Activated CD4-positive, alpha-beta T cell treated with anti-CD3 and anti-CD28 coated beads for 36 hours (primary cell): ENCODE data around the gene ANKRD6. TPM values are rescaled to one million over a fixed set of nuclear protein-coding genes. Genes with fewer than 3 reads are reported as not detected.

Source experiments
- ATAC-seq: fragments of 200-7000 bp; cut with Tn5 transposase; one replicate; pipeline ENCODE4 v1.10.0; 2021; ENCODE audit warnings: mild to moderate bottlenecking, moderate library complexity
- CTCF ChIA-PET: fragments of 350-600 bp; sonication (Branson Sonifier 250); formaldehyde crosslinking; loops from one replicate; lab custom pipeline; 2021; ENCODE audit warnings: antibody characterized with exemption; lab: Charles Lee
- POLR2A ChIA-PET: fragments of 350-600 bp; sonication (Branson Sonifier 250); formaldehyde crosslinking; loops from one replicate; lab custom pipeline; 2021; ENCODE audit warnings: antibody characterized with exemption, inconsistent platforms; lab: Charles Lee
- DNase-seq: peaks from one replicate; pipeline ENCODE4 v3.0.0-alpha.2; 2020
- H3K27ac Mint-ChIP-seq: one replicate; pipeline ENCODE4 v1.8.0; 2021; ENCODE audit warnings: mixed read lengths
- H3K27me3 Mint-ChIP-seq: one replicate; pipeline ENCODE4 v1.8.0; 2021; ENCODE audit warnings: mixed read lengths
- H3K36me3 Mint-ChIP-seq: one replicate; pipeline ENCODE4 v1.8.0; 2021; ENCODE audit warnings: low read depth, mixed read lengths
- H3K4me1 Mint-ChIP-seq: one replicate; pipeline ENCODE4 v1.8.0; 2021; ENCODE audit warnings: mixed read lengths
- H3K4me3 Mint-ChIP-seq: one replicate; pipeline ENCODE4 v1.8.0; 2021; ENCODE audit warnings: mild to moderate bottlenecking, moderate library complexity, mixed read lengths
- H3K9me3 Mint-ChIP-seq: one replicate; pipeline ENCODE4 v1.8.0; 2021; ENCODE audit warnings: low read depth, mixed read lengths
- intact Hi-C, 2 experiments: fragments of 100-400 bp; cut with DNase I in 1 of 2; cut with micrococcal nuclease in 1 of 2; formaldehyde crosslinking; loops; one replicate each; pipeline versions ENCODE4 v1.14.2 to v1.15.1; 2022 to 2024; cut with DNase I, micrococcal nuclease
- total RNA-seq, 2 experiments: library from RNA; stranded (reverse); gene quantifications; one replicate each; pipeline ENCODE4 v1.2.3, GENCODE V29; 2021

Gene ANKRD6
- total RNA-seq, 2 experiments from 2014 or later = 2.8 to 2.9 TPM

- CTCF ChIA-PET = interaction anchor here (1.6 kb wide), 1 partner anchor 9 kb away, joined by 6 read pairs; no protein-coding TSS in a partner anchor
- intact Hi-C loops = no loop called here
- Mint-ChIP-seq H3K9me3 (no peaks in the 10 kb centered on the region), H3K27me3 (no peaks in the 10 kb centered on the region), H3K36me3 (no peaks in the 10 kb centered on the region), H3K4me3 (no peak overlapping the region), H3K27ac (no peak overlapping the region), H3K4me1 (no peaks in the 10 kb centered on the region)
- ATAC-seq (no peak), DNase-seq (no peak)
- POLR2A ChIA-PET = no interaction called here
Measured at GRCh38 chr6:89604653-89605052, 171.7 kb downstream of the ANKRD6 start.

- Mint-ChIP-seq H3K9me3 (no peaks in the 10 kb centered on the region), H3K27me3 (no peaks in the 10 kb centered on the region), H3K27ac (no peak overlapping the region), H3K36me3 (no peaks in the 10 kb centered on the region), H3K4me1 (no peaks in the 10 kb centered on the region), H3K4me3 (no peak overlapping the region)
- DNase-seq (no peak), ATAC-seq (no peak)
- ChIA-PET POLR2A (no interaction called here), CTCF (no interaction called here)
- intact Hi-C loops = no loop called here
Measured at GRCh38 chr6:89605861-89606260, 172.9 kb downstream of the ANKRD6 start.

- H3K4me1 Mint-ChIP-seq = no peaks in the 10 kb centered on the region
- H3K4me3 Mint-ChIP-seq = no peak overlapping the region
- ChIA-PET POLR2A (no interaction called here), CTCF (interaction anchor here (0.6 to 4.2 kb wide), 13 partner anchors 14 to 321 kb away, joined by 3 to 41 read pairs (median 4); partner anchors contain the start of gene ANKRD6)
- no peaks in the 10 kb centered on the region for H3K36me3 Mint-ChIP-seq
- DNase-seq = peak; percentile 88
- H3K27me3 Mint-ChIP-seq = no peaks in the 10 kb centered on the region
- intact Hi-C loops = loop anchor here (1.0 to 2.0 kb wide), 5 partner anchors 177 to 627 kb away; partner anchors contain the start of gene ANKRD6 (in 2 of the 2)
- peak; percentile 92 for ATAC-seq
- H3K9me3 Mint-ChIP-seq = no peaks in the 10 kb centered on the region
- no peak overlapping the region for H3K27ac Mint-ChIP-seq
Measured at GRCh38 chr6:89610149-89610642, 177.2 kb downstream of the ANKRD6 start.

GRCh38 chr6:89611666-89612065, 178.7 kb downstream of the ANKRD6 start:
- Mint-ChIP-seq H3K4me1 (no peaks in the 10 kb centered on the region), H3K9me3 (no peaks in the 10 kb centered on the region), H3K27ac (no peak overlapping the region), H3K36me3 (no peaks in the 10 kb centered on the region), H3K4me3 (no peak overlapping the region), H3K27me3 (no peaks in the 10 kb centered on the region)
- no peak for DNase-seq
- ATAC-seq = no peak
- CTCF ChIA-PET = interaction anchor here (1.1 to 4.2 kb wide), 2 partner anchors 181 to 201 kb away, joined by 3 to 41 read pairs; partner anchors contain the start of gene ANKRD6
- POLR2A ChIA-PET = no interaction called here
- intact Hi-C loops = loop anchor here (2.0 kb wide), 2 partner anchors 243 to 629 kb away; no protein-coding TSS in a partner anchor

- POLR2A ChIA-PET = no interaction called here
- no peak overlapping the region for H3K27ac Mint-ChIP-seq
- intact Hi-C loops = no loop called here
Measured at GRCh38 chr6:89612121-89612520, 179.2 kb downstream of the ANKRD6 start.

GRCh38 chr6:89613790-89614189, 180.8 kb downstream of the ANKRD6 start:
- CTCF ChIA-PET = interaction anchor here (1.9 to 2.1 kb wide), 2 partner anchors 10 to 182 kb away, joined by 6 to 16 read pairs; partner anchors contain the start of gene ANKRD6
- intact Hi-C loops = no loop called here
- no peak for ATAC-seq

More at GRCh38 chr6:89612121-89612520, 179.2 kb downstream of the ANKRD6 start:
- DNase-seq = no peak
- no peaks in the 10 kb centered on the region for H3K4me1 Mint-ChIP-seq
- H3K36me3 Mint-ChIP-seq = no peaks in the 10 kb centered on the region
- no peak overlapping the region for H3K4me3 Mint-ChIP-seq
- CTCF ChIA-PET = interaction anchor here (1.5 to 2.1 kb wide), 2 partner anchors 180 to 240 kb away, joined by 4 to 16 read pairs; partner anchors contain the start of gene ANKRD6
- H3K27me3 Mint-ChIP-seq = no peaks in the 10 kb centered on the region
- ATAC-seq = no peak
- no peaks in the 10 kb centered on the region for H3K9me3 Mint-ChIP-seq

GRCh38 chr6:89615882-89616281, 182.9 kb downstream of the ANKRD6 start:
- ATAC-seq (no peak), DNase-seq (no peak)
- H3K9me3 Mint-ChIP-seq = no peaks in the 10 kb centered on the region
- CTCF ChIA-PET = interaction anchor here (1.4 kb wide), 1 partner anchor 178 kb away, joined by 3 read pairs; no protein-coding TSS in a partner anchor
- H3K36me3 Mint-ChIP-seq = no peaks in the 10 kb centered on the region
- POLR2A ChIA-PET = no interaction called here
- H3K27ac Mint-ChIP-seq = no peak overlapping the region
- H3K27me3 Mint-ChIP-seq = no peaks in the 10 kb centered on the region
- H3K4me3 Mint-ChIP-seq = no peak overlapping the region
- intact Hi-C loops = no loop called here
- no peaks in the 10 kb centered on the region for H3K4me1 Mint-ChIP-seq

More at GRCh38 chr6:89613790-89614189, 180.8 kb downstream of the ANKRD6 start:
- Mint-ChIP-seq H3K36me3 (no peaks in the 10 kb centered on the region), H3K27me3 (no peaks in the 10 kb centered on the region), H3K4me3 (no peak overlapping the region), H3K9me3 (no peaks in the 10 kb centered on the region), H3K4me1 (no peaks in the 10 kb centered on the region), H3K27ac (no peak overlapping the region)
- POLR2A ChIA-PET = no interaction called here
- no peak for DNase-seq

- H3K27ac Mint-ChIP-seq = no peak overlapping the region
- H3K4me1 Mint-ChIP-seq = no peaks in the 10 kb centered on the region
- H3K9me3 Mint-ChIP-seq = no peaks in the 10 kb centered on the region
- ChIA-PET CTCF (no interaction called here), POLR2A (no interaction called here)
- ATAC-seq (no peak), DNase-seq (no peak)
- intact Hi-C loops = no loop called here
- no peaks in the 10 kb centered on the region for H3K36me3 Mint-ChIP-seq
- H3K27me3 Mint-ChIP-seq = no peaks in the 10 kb centered on the region
- no peak overlapping the region for H3K4me3 Mint-ChIP-seq
Measured at GRCh38 chr6:89616531-89616930, 183.6 kb downstream of the ANKRD6 start.

GRCh38 chr6:89618026-89618425, 185.1 kb downstream of the ANKRD6 start:
- ChIA-PET POLR2A (no interaction called here), CTCF (interaction anchor here (0.5 to 0.9 kb wide), 2 partner anchors 9 to 186 kb away, joined by 3 read pairs; no protein-coding TSS in a partner anchor)
- Mint-ChIP-seq H3K4me1 (no peaks in the 10 kb centered on the region), H3K4me3 (no peak overlapping the region), H3K27ac (no peak overlapping the region), H3K36me3 (no peaks in the 10 kb centered on the region), H3K9me3 (no peaks in the 10 kb centered on the region), H3K27me3 (no peaks in the 10 kb centered on the region)
- ATAC-seq (no peak), DNase-seq (no peak)
- intact Hi-C loops = no loop called here

- no peak for ATAC-seq
- Mint-ChIP-seq H3K36me3 (no peaks in the 10 kb centered on the region), H3K27ac (no peak overlapping the region), H3K4me1 (no peaks in the 10 kb centered on the region), H3K27me3 (no peaks in the 10 kb centered on the region), H3K9me3 (no peaks in the 10 kb centered on the region), H3K4me3 (no peak overlapping the region)
- CTCF ChIA-PET = no interaction called here
- intact Hi-C loops = no loop called here
- POLR2A ChIA-PET = no interaction called here
- no peak for DNase-seq
Measured at GRCh38 chr6:89619567-89619966, 186.6 kb downstream of the ANKRD6 start.

GRCh38 chr6:89623749-89624148, 190.8 kb downstream of the ANKRD6 start:
- Mint-ChIP-seq H3K4me1 (no peaks in the 10 kb centered on the region), H3K27ac (no peak overlapping the region), H3K36me3 (no peaks in the 10 kb centered on the region), H3K27me3 (no peaks in the 10 kb centered on the region), H3K4me3 (no peak overlapping the region), H3K9me3 (no peaks in the 10 kb centered on the region)
- ChIA-PET POLR2A (no interaction called here), CTCF (interaction anchor here (0.7 to 1.1 kb wide), 2 partner anchors 11 to 380 kb away, joined by 3 read pairs; no protein-coding TSS in a partner anchor)
- DNase-seq (no peak), ATAC-seq (no peak)
- intact Hi-C loops = no loop called here

- no peaks in the 10 kb centered on the region for H3K4me1 Mint-ChIP-seq
- CTCF ChIA-PET = interaction anchor here (1.0 to 1.5 kb wide), 2 partner anchors 13 to 198 kb away, joined by 3 to 6 read pairs; no protein-coding TSS in a partner anchor
- H3K36me3 Mint-ChIP-seq = peaks cover 18% of the 10 kb centered on the region
- no peaks in the 10 kb centered on the region for H3K27me3 Mint-ChIP-seq
- ATAC-seq (no peak), DNase-seq (no peak)
- no peaks in the 10 kb centered on the region for H3K9me3 Mint-ChIP-seq
- POLR2A ChIA-PET = no interaction called here
- H3K4me3 Mint-ChIP-seq = no peak overlapping the region
- intact Hi-C loops = no loop called here
- no peak overlapping the region for H3K27ac Mint-ChIP-seq
Measured at GRCh38 chr6:89630488-89630887, 197.5 kb downstream of the ANKRD6 start.
